ENCODE measurements around the gene ARID4B.

The ARID4B gene

DNA sequence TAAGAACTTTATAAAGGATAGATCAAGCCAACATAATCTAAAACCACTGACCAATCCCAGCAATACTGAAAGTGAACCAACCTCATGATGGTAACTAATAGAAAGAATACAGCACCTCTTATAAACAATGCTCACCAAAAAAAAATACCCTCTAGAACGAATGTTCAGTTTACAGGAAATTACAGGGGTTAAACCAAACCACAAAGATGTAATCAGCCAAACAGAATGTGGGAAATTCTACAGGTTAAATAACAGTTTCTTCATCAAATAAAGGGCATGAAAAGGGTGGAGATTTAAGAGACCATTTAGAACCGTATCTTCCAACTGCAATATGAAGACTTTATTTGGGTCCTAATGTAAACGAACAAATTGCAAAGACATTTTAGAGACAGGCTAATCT is 30.4 kb downstream of the ARID4B start:
- Histone ChIP-seq H3K4me1 (ENCODE audit: low read length) (no peaks in the 10 kb centered on the region), H3K9me3 (ENCODE audit: insufficient read depth, low read length) (no peaks in the 10 kb centered on the region), H3K4me2 (ENCODE audit: low read length) (no peak overlapping the region), H3K27me3 (ENCODE audit: low read depth, low read length) (no peaks in the 10 kb centered on the region), H3K9ac (ENCODE audit: low read length) (no peak overlapping the region), H4K20me1 (ENCODE audit: insufficient read depth, low read length) (peaks cover 73% of the 10 kb centered on the region), H3K27ac (ENCODE audit: low read length) (no peak overlapping the region), H3K79me2 (ENCODE audit: low read length) (peaks cover 94% of the 10 kb centered on the region), H3K4me3 (ENCODE audit: low read length) (no peak overlapping the region), H3K36me3 (replicated peaks; ENCODE audit: low read depth, low read length) (no peaks in the 10 kb centered on the region), H2AFZ (ENCODE audit: low read depth, low read length) (no peak overlapping the region)
- no peak for TF ChIP-seq EZH2phosphoT487 (IDR thresholded peaks at IDR 0.05; ENCODE audit: low read depth)
- TF ChIP-seq, protein P1, sequence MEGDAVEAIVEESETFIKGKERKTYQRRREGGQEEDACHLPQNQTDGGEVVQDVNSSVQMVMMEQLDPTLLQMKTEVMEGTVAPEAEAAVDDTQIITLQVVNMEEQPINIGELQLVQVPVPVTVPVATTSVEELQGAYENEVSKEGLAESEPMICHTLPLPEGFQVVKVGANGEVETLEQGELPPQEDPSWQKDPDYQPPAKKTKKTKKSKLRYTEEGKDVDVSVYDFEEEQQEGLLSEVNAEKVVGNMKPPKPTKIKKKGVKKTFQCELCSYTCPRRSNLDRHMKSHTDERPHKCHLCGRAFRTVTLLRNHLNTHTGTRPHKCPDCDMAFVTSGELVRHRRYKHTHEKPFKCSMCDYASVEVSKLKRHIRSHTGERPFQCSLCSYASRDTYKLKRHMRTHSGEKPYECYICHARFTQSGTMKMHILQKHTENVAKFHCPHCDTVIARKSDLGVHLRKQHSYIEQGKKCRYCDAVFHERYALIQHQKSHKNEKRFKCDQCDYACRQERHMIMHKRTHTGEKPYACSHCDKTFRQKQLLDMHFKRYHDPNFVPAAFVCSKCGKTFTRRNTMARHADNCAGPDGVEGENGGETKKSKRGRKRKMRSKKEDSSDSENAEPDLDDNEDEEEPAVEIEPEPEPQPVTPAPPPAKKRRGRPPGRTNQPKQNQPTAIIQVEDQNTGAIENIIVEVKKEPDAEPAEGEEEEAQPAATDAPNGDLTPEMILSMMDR (IDR thresholded peaks at IDR 0.05; ENCODE audit: low read depth, low read length): no peak

DNA sequence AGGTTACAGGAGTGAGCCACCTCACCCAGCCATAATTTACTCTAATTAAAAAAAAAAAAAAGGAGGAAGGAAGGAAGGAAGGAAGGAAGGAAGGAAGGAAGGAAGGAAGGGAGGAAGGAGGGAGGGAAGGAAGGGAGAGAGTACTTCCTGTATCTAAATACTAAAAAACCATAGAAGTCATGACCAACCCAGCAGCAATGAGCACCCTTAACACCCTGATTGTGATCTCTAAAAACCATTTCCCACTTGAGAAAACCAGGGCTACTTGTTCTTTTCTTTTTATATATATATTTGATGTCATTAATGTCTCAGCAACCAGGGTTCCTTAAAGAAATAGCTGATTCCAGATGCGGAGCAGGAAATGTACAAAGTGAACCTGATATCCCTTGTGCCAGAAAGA is 31.2 kb downstream of the ARID4B start:
- Histone ChIP-seq H4K20me1 (ENCODE audit: insufficient read depth, low read length) (peaks cover 77% of the 10 kb centered on the region), H3K27ac (ENCODE audit: low read length) (no peak overlapping the region), H3K27me3 (ENCODE audit: low read depth, low read length) (no peaks in the 10 kb centered on the region), H3K36me3 (replicated peaks; ENCODE audit: low read depth, low read length) (no peaks in the 10 kb centered on the region), H3K79me2 (ENCODE audit: low read length) (peaks cover 95% of the 10 kb centered on the region), H3K9ac (ENCODE audit: low read length) (no peak overlapping the region), H3K4me1 (ENCODE audit: low read length) (no peaks in the 10 kb centered on the region), H3K4me2 (ENCODE audit: low read length) (no peak overlapping the region), H3K4me3 (ENCODE audit: low read length) (no peak overlapping the region), H3K9me3 (ENCODE audit: insufficient read depth, low read length) (no peaks in the 10 kb centered on the region), H2AFZ (ENCODE audit: low read depth, low read length) (no peak overlapping the region)
- TF ChIP-seq, protein P1 (IDR thresholded peaks at IDR 0.05; ENCODE audit: low read depth, low read length): no peak
- TF ChIP-seq EZH2phosphoT487 (IDR thresholded peaks at IDR 0.05; ENCODE audit: low read depth): no peak

DNA sequence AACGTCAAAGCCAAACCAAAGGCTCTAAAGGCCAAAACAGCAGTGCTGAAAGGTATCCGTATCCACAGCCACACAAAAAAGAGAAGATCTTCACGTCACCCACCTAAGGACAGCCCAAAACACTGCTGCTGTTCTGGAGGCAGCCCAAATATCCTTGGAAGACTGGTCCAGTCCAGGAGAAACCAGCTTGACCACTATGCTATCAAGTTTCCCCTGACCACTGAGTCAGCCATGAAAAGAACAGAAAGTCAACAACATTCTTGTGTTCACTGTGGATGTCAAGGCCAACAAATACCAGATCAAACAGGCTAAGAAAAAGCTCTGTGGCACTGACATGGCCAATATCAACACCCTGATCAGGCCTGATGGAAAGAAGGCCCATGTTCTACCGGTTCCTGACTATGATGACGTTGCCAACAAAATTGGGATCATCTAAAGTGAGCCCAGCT is 32.1 kb downstream of the ARID4B start:
- Histone ChIP-seq H3K36me3 (replicated peaks; ENCODE audit: low read depth, low read length) (no peaks in the 10 kb centered on the region), H3K27ac (ENCODE audit: low read length) (no peak overlapping the region), H3K4me3 (ENCODE audit: low read length) (no peak overlapping the region), H3K9ac (ENCODE audit: low read length) (no peak overlapping the region), H3K4me1 (ENCODE audit: low read length) (no peaks in the 10 kb centered on the region), H3K79me2 (ENCODE audit: low read length) (peaks cover 93% of the 10 kb centered on the region), H2AFZ (ENCODE audit: low read depth, low read length) (no peak overlapping the region), H3K4me2 (ENCODE audit: low read length) (no peak overlapping the region), H3K27me3 (ENCODE audit: low read depth, low read length) (no peaks in the 10 kb centered on the region), H3K9me3 (ENCODE audit: insufficient read depth, low read length) (no peaks in the 10 kb centered on the region), H4K20me1 (ENCODE audit: insufficient read depth, low read length) (peaks cover 79% of the 10 kb centered on the region)
- TF ChIP-seq, protein P1 (IDR thresholded peaks at IDR 0.05; ENCODE audit: low read depth, low read length): no peak
- TF ChIP-seq EZH2phosphoT487 (IDR thresholded peaks at IDR 0.05; ENCODE audit: low read depth): no peak

DNA sequence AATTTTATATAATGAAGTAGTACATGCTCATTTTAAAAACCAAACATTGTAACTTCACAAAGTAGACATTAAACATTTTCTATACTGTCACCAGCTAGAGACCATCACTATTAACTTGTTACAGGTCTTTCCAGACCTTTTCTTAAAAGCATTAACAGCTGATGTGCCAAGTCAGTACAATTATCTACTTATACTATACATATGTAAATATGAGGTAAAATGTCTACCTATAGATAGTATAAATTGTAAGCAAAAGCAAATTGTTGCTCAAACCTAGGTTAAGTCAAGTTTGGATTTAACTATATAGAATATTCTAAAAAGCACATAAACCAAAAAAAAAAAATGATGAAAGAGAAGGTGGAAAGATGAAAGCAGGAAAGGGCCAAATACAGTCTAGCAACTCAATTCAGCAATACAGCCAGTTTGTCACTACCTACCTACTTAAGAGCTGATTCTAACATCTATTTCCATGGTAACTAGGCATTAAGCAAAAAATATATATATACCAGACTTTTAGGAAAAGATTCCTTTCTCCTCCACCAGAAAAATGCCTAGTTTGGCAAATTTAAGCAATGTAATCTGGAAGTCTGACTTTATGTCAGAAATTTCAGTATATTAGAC is 34.5 kb downstream of the ARID4B start:
- Histone ChIP-seq H3K4me2 (ENCODE audit: low read length) (no peak overlapping the region), H2AFZ (ENCODE audit: low read depth, low read length) (no peak overlapping the region), H3K4me3 (ENCODE audit: low read length) (no peak overlapping the region), H3K27me3 (ENCODE audit: low read depth, low read length) (no peaks in the 10 kb centered on the region), H3K79me2 (ENCODE audit: low read length) (peaks cover 96% of the 10 kb centered on the region), H3K9ac (ENCODE audit: low read length) (no peak overlapping the region), H3K27ac (ENCODE audit: low read length) (no peak overlapping the region), H3K4me1 (ENCODE audit: low read length) (no peaks in the 10 kb centered on the region), H3K9me3 (ENCODE audit: insufficient read depth, low read length) (no peaks in the 10 kb centered on the region), H3K36me3 (replicated peaks; ENCODE audit: low read depth, low read length) (no peaks in the 10 kb centered on the region), H4K20me1 (ENCODE audit: insufficient read depth, low read length) (peaks cover 88% of the 10 kb centered on the region)
- TF ChIP-seq, protein P1 (IDR thresholded peaks at IDR 0.05; ENCODE audit: low read depth, low read length): no peak
- no peak for TF ChIP-seq EZH2phosphoT487 (IDR thresholded peaks at IDR 0.05; ENCODE audit: low read depth)
